NT2/D1 (cell line): ENCODE data around the gene MGAT4D.
"Not testable (repeated sequence)": the region's sequence is repeated elsewhere in the genome, so short reads cannot be mapped to it uniquely, and the experiment has no call there.

Experiments
- DNase-seq: peaks from one replicate; pipeline ENCODE4 v3.0.0-alpha.2; 2011; ENCODE audit warnings: low read depth, low spot score
- H3K27me3 ChIP-seq: 2 replicates; pipeline ENCODE4 v1.6.0; 2011; ENCODE audit warnings: mild to moderate bottlenecking; ENCODE audit not compliant: insufficient read length, insufficient read depth
- H3K36me3 ChIP-seq: 2 replicates; pipeline ENCODE4 v1.6.1; 2011; ENCODE audit warnings: mild to moderate bottlenecking, low read length, mixed read lengths; ENCODE audit not compliant: insufficient read depth, insufficient read length
- H3K4me1 ChIP-seq: 2 replicates; pipeline ENCODE4 v1.5.1; 2011; ENCODE audit not compliant: insufficient read depth, insufficient read length
- H3K4me3 ChIP-seq: 2 replicates; pipeline ENCODE4 v1.5.1; 2011; ENCODE audit warnings: low read depth; ENCODE audit not compliant: insufficient read length
- H3K9ac ChIP-seq: 2 replicates; pipeline ENCODE4 v1.6.0; 2011; ENCODE audit warnings: low read depth; ENCODE audit not compliant: insufficient read length
- H3K9me3 ChIP-seq: 2 replicates; pipeline ENCODE4 v1.5.1; 2011; ENCODE audit warnings: mild to moderate bottlenecking, low read length; ENCODE audit not compliant: insufficient read depth
- SUZ12 ChIP-seq: IDR thresholded peaks from 2 replicates; pipeline ENCODE4 v1.6.1; 2011; ENCODE audit not compliant: insufficient read length, insufficient read depth; ENCODE audit errors: extremely low read depth
- YY1 ChIP-seq: IDR thresholded peaks from 2 replicates; pipeline ENCODE4 v1.6.1; 2011; ENCODE audit not compliant: insufficient read length, insufficient read depth
- ZNF274 ChIP-seq: IDR thresholded peaks from 2 replicates; pipeline ENCODE4 v1.6.1; 2011; ENCODE audit warnings: mild to moderate bottlenecking, low read depth, low read length

The MGAT4D gene

GRCh38 chr4:140427919-140428471 is 70.1 kb downstream of the MGAT4D start:
- H3K36me3 ChIP-seq, result no peaks in the 10 kb centered on the region
- no peaks in the 10 kb centered on the region for H3K4me1 ChIP-seq
- TF ChIP-seq SUZ12, result no peak
- TF ChIP-seq YY1, result no peak
- no peak for TF ChIP-seq ZNF274
- H3K9ac ChIP-seq, result peak overlapping the region; percentile 89
- H3K9me3 ChIP-seq, result no peaks in the 10 kb centered on the region
- H3K27me3 ChIP-seq, result no peaks in the 10 kb centered on the region
- no peak for DNase-seq
- H3K4me3 ChIP-seq, result peak overlapping the region; percentile 73

GRCh38 chr4:140427106-140427918 is 70.8 kb downstream of the MGAT4D start, which contains the start of gene CLGN:
Gene CLGN (minus strand): TSS chr4:140427648. CDS start chr4:140413078, 14,570 bp downstream.
- no peaks in the 10 kb centered on the region for H3K4me1 ChIP-seq
- H3K9me3 ChIP-seq, result no peaks in the 10 kb centered on the region
- DNase-seq, result peak; percentile 75
- peak within 1 kb of the TSS; percentile 73 for H3K4me3 ChIP-seq
- no peaks in the 10 kb centered on the region for H3K36me3 ChIP-seq
- H3K9ac ChIP-seq, result peak within 1 kb of the TSS; percentile 89
- TF ChIP-seq SUZ12 (no peak), YY1 (no peak), ZNF274 (no peak)
- H3K27me3 ChIP-seq, result no peaks in the 10 kb centered on the region

- peak overlapping the region; percentile 89 for H3K9ac ChIP-seq
- no peaks in the 10 kb centered on the region for H3K36me3 ChIP-seq
- peak; percentile 6 for DNase-seq
- no peak for TF ChIP-seq ZNF274
- no peak for TF ChIP-seq YY1
- no peak for TF ChIP-seq SUZ12
- H3K4me1 ChIP-seq, result no peaks in the 10 kb centered on the region
- H3K9me3 ChIP-seq, result no peaks in the 10 kb centered on the region
- H3K4me3 ChIP-seq, result peak overlapping the region; percentile 73
- no peaks in the 10 kb centered on the region for H3K27me3 ChIP-seq
Measured at GRCh38 chr4:140426610-140427105, 71.4 kb downstream of the MGAT4D start.

DNA sequence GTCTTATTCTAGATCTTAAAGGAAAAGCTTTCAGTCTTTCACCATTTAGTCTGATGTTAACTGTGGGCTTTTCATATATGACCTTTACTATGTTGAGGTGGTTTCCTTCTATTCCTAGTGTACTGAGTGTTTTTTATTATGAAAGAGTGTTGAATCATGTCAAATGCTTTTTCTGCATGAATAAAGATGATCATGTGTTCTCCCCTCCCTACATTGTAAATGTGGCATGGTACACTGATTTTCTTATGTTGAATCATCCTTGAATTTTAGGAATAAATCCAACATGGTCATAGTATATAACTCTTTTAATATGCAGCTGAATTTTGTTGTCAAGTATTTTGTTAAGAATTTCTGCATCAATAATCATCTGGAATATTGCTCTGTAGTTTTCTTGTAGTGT is 75.0 kb downstream of the MGAT4D start:
- no peak for DNase-seq
- H3K4me1 ChIP-seq, result no peaks in the 10 kb centered on the region
- no peak overlapping the region for H3K9ac ChIP-seq
- no peak overlapping the region for H3K4me3 ChIP-seq
- no peaks in the 10 kb centered on the region for H3K36me3 ChIP-seq
- H3K9me3 ChIP-seq, result no peaks in the 10 kb centered on the region
- TF ChIP-seq SUZ12, result no peak
- no peak for TF ChIP-seq YY1
- TF ChIP-seq ZNF274, result no peak
- no peaks in the 10 kb centered on the region for H3K27me3 ChIP-seq

GRCh38 chr4:140413130-140413969 is 84.7 kb downstream of the MGAT4D start:
- H3K4me3 ChIP-seq, DNase-seq, H3K9me3 ChIP-seq: not testable (repeated sequence)

GRCh38 chr4:140408974-140409373 is 89.1 kb downstream of the MGAT4D start:
- DNase-seq, result no peak
- TF ChIP-seq SUZ12, result no peak
- TF ChIP-seq ZNF274, result no peak
- TF ChIP-seq YY1, result no peak
- no peaks in the 10 kb centered on the region for H3K9me3 ChIP-seq
- H3K4me1 ChIP-seq, result no peaks in the 10 kb centered on the region
- no peak overlapping the region for H3K9ac ChIP-seq
- H3K4me3 ChIP-seq, result no peak overlapping the region
- no peaks in the 10 kb centered on the region for H3K36me3 ChIP-seq
- H3K27me3 ChIP-seq, result no peaks in the 10 kb centered on the region

More at GRCh38 chr4:140413130-140413969, 84.7 kb downstream of the MGAT4D start:
- H3K4me1 ChIP-seq, H3K36me3 ChIP-seq, H3K9ac ChIP-seq, H3K27me3 ChIP-seq: not testable (repeated sequence)

GRCh38 chr4:140406292-140406691 is 91.8 kb downstream of the MGAT4D start:
- Histone ChIP-seq H3K9me3 (no peaks in the 10 kb centered on the region), H3K9ac (no peak overlapping the region), H3K4me1 (no peaks in the 10 kb centered on the region), H3K4me3 (no peak overlapping the region), H3K27me3 (no peaks in the 10 kb centered on the region), H3K36me3 (no peaks in the 10 kb centered on the region)
- DNase-seq, result no peak
- TF ChIP-seq ZNF274, result no peak
- no peak for TF ChIP-seq YY1
- no peak for TF ChIP-seq SUZ12
